ENCODE results near the gene DENND1C. TPM values are rescaled to one million over a fixed set of nuclear protein-coding genes. Genes with fewer than 3 reads are reported as not detected.

Gene DENND1C
- total RNA-seq, 4 donors from 2014 or later: 0.27 to 1.2 (median 0.29) TPM; not detected in 1

GRCh38 chr19:6457958-6458694 lies 23.5 kb downstream of the DENND1C start:
- no peak for ATAC-seq
- H3K4me3 ChIP-seq: peak overlapping the region in 2 of 4 donors; percentile 64 to 66
- peaks cover 5 to 14% of the 10 kb centered on the region in 2 donors for H3K4me1 ChIP-seq
- H3K9me3 ChIP-seq: no peaks in the 10 kb centered on the region
- H3K27ac ChIP-seq: peak overlapping the region in 3 of 4 donors; percentile 23 to 80 (median 78)
- TF ChIP-seq CTCF (IDR thresholded peaks at IDR 0.05 in 4 of 5, conservative IDR thresholded peaks at IDR 0.05 in 1 of 5) (no peak), POLR2A (IDR thresholded peaks at IDR 0.05) (no peak)
- in situ Hi-C loops (cut with MboI; ENCODE audit: low sequenced_read_pairs in 4 of 4): no loop called here
- peaks cover 5 to 32% of the 10 kb centered on the region in 2 donors for H3K36me3 ChIP-seq
- H3K27me3 ChIP-seq: peaks cover 0 to 2% (median under 1%) of the 10 kb centered on the region in 3 donors
- DNase-seq: no peak
- intact Hi-C loops (cut with DNase I; ENCODE audit: low total_unique reads): loop anchor here (5.0 to 10.0 kb wide), 2 partner anchors 74 to 277 kb away; partner anchors contain the start of genes GPR108, TNFSF9 and TRIP10

- in situ Hi-C loops (cut with MboI; ENCODE audit: low sequenced_read_pairs in 4 of 4): no loop called here
- Histone ChIP-seq H3K27me3 (no peaks in the 10 kb centered on the region), H3K4me1 (peaks cover 5 to 13% of the 10 kb centered on the region in 2 donors), H3K9me3 (no peaks in the 10 kb centered on the region), H3K36me3 (peaks cover 5 to 48% of the 10 kb centered on the region in 2 donors), H3K27ac (no peak overlapping the region), H3K4me3 (no peak overlapping the region)
- DNase-seq (no peak), ATAC-seq (no peak)
- no peak for TF ChIP-seq CTCF (IDR thresholded peaks at IDR 0.05 in 4 of 5, conservative IDR thresholded peaks at IDR 0.05 in 1 of 5)
- TF ChIP-seq POLR2A (IDR thresholded peaks at IDR 0.05): no peak
- intact Hi-C loops (cut with DNase I; ENCODE audit: low total_unique reads): loop anchor here (5.0 to 10.0 kb wide), 2 partner anchors 76 to 279 kb away; partner anchors contain the start of genes GPR108, TNFSF9 and TRIP10
These were observed 25.7 kb downstream of the DENND1C start for GRCh38 chr19:6455924-6456323.

- peaks cover 5 to 48% of the 10 kb centered on the region in 2 donors for H3K36me3 ChIP-seq
These were observed 27.5 kb downstream of the DENND1C start for GRCh38 chr19:6453951-6454565.

GRCh38 chr19:6452899-6453298 lies 28.7 kb downstream of the DENND1C start:
- peaks cover 5 to 48% of the 10 kb centered on the region in 2 donors for H3K36me3 ChIP-seq
- H3K27ac ChIP-seq: no peak overlapping the region
- H3K9me3 ChIP-seq: no peaks in the 10 kb centered on the region
- in situ Hi-C loops (cut with MboI; ENCODE audit: low sequenced_read_pairs in 4 of 4) (no loop called here), intact Hi-C loops (cut with DNase I; ENCODE audit: low total_unique reads) (loop anchor here (10.0 kb wide), 1 partner anchor 282 kb away; the partner anchor contains the start of genes GPR108 and TRIP10)
- ATAC-seq (no peak), DNase-seq (no peak)
- H3K4me3 ChIP-seq: no peak overlapping the region
- H3K4me1 ChIP-seq: no peaks in the 10 kb centered on the region
- TF ChIP-seq CTCF (IDR thresholded peaks at IDR 0.05 in 4 of 5, conservative IDR thresholded peaks at IDR 0.05 in 1 of 5): no peak
- TF ChIP-seq POLR2A (IDR thresholded peaks at IDR 0.05): no peak
- no peaks in the 10 kb centered on the region for H3K27me3 ChIP-seq

More at GRCh38 chr19:6453951-6454565, 27.5 kb downstream of the DENND1C start:
- Histone ChIP-seq H3K4me1 (peaks cover 5 to 9% of the 10 kb centered on the region in 2 donors), H3K27me3 (no peaks in the 10 kb centered on the region), H3K4me3 (no peak overlapping the region), H3K9me3 (no peaks in the 10 kb centered on the region), H3K27ac (no peak overlapping the region)
- DNase-seq (no peak), ATAC-seq (no peak)
- intact Hi-C loops (cut with DNase I; ENCODE audit: low total_unique reads): loop anchor here (10.0 kb wide), 1 partner anchor 281 kb away; the partner anchor contains the start of genes GPR108 and TRIP10
- in situ Hi-C loops (cut with MboI; ENCODE audit: low sequenced_read_pairs in 4 of 4): no loop called here
- TF ChIP-seq CTCF (IDR thresholded peaks at IDR 0.05 in 4 of 5, conservative IDR thresholded peaks at IDR 0.05 in 1 of 5): no peak
- TF ChIP-seq POLR2A (IDR thresholded peaks at IDR 0.05): no peak

All from gastrocnemius medialis (tissue), 4 donors.